Measurements from ENCODE around the gene KLHL35.

KLHL35 gene

GRCh38 chr11:75450826-75451821, 18.1 kb upstream of the KLHL35 start:
- Histone ChIP-seq H3K23ac (ENCODE audit: low read length in 2 of 2) (no peak overlapping the region), H2AFZ (ENCODE audit: low read depth, low read length) (no peak overlapping the region), H3K4me1 (ENCODE audit: control insufficient read depth, insufficient read depth, low read depth, low read length) (peaks cover 3% of the 10 kb centered on the region), H3K36me3 (ENCODE audit: control insufficient read depth in 1 of 2, insufficient read depth in 2 of 2, low read depth in 1 of 2, low read length in 2 of 2) (no peaks in the 10 kb centered on the region), H3K27me3 (ENCODE audit: control insufficient read depth in 1 of 2, insufficient read depth in 1 of 2, low read length in 2 of 2) (peaks cover 6 to 13% of the 10 kb centered on the region in 2 experiments), H4K91ac (ENCODE audit: low read length) (no peak overlapping the region), H3K9ac (ENCODE audit: low read length) (no peak overlapping the region), H2BK120ac (ENCODE audit: low read depth, low read length) (no peak overlapping the region), H3K18ac (ENCODE audit: low read depth in 1 of 2, low read length in 2 of 2) (no peak overlapping the region), H3K9me3 (ENCODE audit: control insufficient read depth, low read length) (no peaks in the 10 kb centered on the region), H2BK5ac (ENCODE audit: low read depth, low read length, poor library complexity, severe bottlenecking) (no peak overlapping the region), H3K14ac (ENCODE audit: low read length in 2 of 2) (no peak overlapping the region), H3K4me3 (ENCODE audit: insufficient read depth in 1 of 2, low read depth in 1 of 2, low read length in 2 of 2) (no peak overlapping the region), H3K27ac (ENCODE audit: low read length, poor library complexity, severe bottlenecking) (no peak overlapping the region), H2AK5ac (ENCODE audit: low read length, severe bottlenecking) (no peak overlapping the region), H3K79me1 (replicated peaks; ENCODE audit: low read length, poor library complexity, severe bottlenecking) (no peaks in the 10 kb centered on the region), H4K8ac (ENCODE audit: low read length) (peak overlapping the region; percentile 31), H2BK15ac (ENCODE audit: low read depth, poor library complexity, severe bottlenecking) (no peak overlapping the region), H3K4me2 (ENCODE audit: low read length, poor library complexity, severe bottlenecking) (no peak overlapping the region), H3K4ac (ENCODE audit: low read depth in 1 of 2, low read length in 2 of 2) (no peak overlapping the region), H2BK12ac (ENCODE audit: low read length in 2 of 2) (no peak overlapping the region)
- DNase-seq = no peak
- WGBS = 65% methylated on average over 46 of the region's 46 CpGs

DNA sequence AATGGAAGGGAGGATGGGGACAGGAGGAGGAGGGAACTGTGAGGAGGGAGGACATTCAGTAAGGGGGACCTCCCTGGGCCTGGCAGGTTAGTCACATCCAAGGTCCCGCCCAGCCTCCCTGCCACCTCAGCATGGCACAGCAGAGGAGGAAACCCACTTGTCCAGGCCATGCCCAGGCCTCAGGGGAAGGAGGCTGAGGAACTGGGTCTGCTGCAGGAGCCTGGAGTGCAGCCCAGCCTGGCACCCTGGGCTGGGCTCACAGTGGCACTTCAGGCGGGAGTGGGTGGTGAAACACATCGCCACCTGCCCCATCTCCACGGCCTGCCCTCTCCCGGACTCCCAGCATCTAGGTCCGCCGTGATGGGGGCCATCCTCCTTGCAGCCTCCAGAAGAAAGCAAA, 17.2 kb upstream of the KLHL35 start:
- H3K4me2 ChIP-seq (ENCODE audit: low read length, poor library complexity, severe bottlenecking) = no peak overlapping the region
- no peak overlapping the region for H2BK12ac ChIP-seq (ENCODE audit: low read length in 2 of 2)
- H3K9ac ChIP-seq (ENCODE audit: low read length) = no peak overlapping the region
- H2AK5ac ChIP-seq (ENCODE audit: low read length, severe bottlenecking) = no peak overlapping the region
- no peak overlapping the region for H4K91ac ChIP-seq (ENCODE audit: low read length)
- H3K18ac ChIP-seq (ENCODE audit: low read depth in 1 of 2, low read length in 2 of 2) = no peak overlapping the region
- H3K27me3 ChIP-seq (ENCODE audit: control insufficient read depth in 1 of 2, insufficient read depth in 1 of 2, low read length in 2 of 2) = peaks cover 5 to 6% of the 10 kb centered on the region in 2 experiments
- no peak overlapping the region for H2BK5ac ChIP-seq (ENCODE audit: low read depth, low read length, poor library complexity, severe bottlenecking)
- no peak overlapping the region for H4K8ac ChIP-seq (ENCODE audit: low read length)
- H3K27ac ChIP-seq (ENCODE audit: low read length, poor library complexity, severe bottlenecking) = no peak overlapping the region
- H3K14ac ChIP-seq (ENCODE audit: low read length in 2 of 2) = peak overlapping the region in 1 of 2 experiments; percentile 10
- no peak overlapping the region for H3K23ac ChIP-seq (ENCODE audit: low read length in 2 of 2)
- no peaks in the 10 kb centered on the region for H3K36me3 ChIP-seq (ENCODE audit: control insufficient read depth in 1 of 2, insufficient read depth in 2 of 2, low read depth in 1 of 2, low read length in 2 of 2)
- H3K4me3 ChIP-seq (ENCODE audit: insufficient read depth in 1 of 2, low read depth in 1 of 2, low read length in 2 of 2) = no peak overlapping the region
- no peak for DNase-seq
- H2AFZ ChIP-seq (ENCODE audit: low read depth, low read length) = no peak overlapping the region
- no peak overlapping the region for H2BK120ac ChIP-seq (ENCODE audit: low read depth, low read length)
- H2BK15ac ChIP-seq (ENCODE audit: low read depth, poor library complexity, severe bottlenecking) = no peak overlapping the region
- 94% methylated on average over 7 of the region's 7 CpGs for WGBS
- peaks cover 5% of the 10 kb centered on the region for H3K4me1 ChIP-seq (ENCODE audit: control insufficient read depth, insufficient read depth, low read depth, low read length)
- H3K4ac ChIP-seq (ENCODE audit: low read depth in 1 of 2, low read length in 2 of 2) = no peak overlapping the region
- H3K9me3 ChIP-seq (ENCODE audit: control insufficient read depth, low read length) = no peaks in the 10 kb centered on the region
- H3K79me1 ChIP-seq (replicated peaks; ENCODE audit: low read length, poor library complexity, severe bottlenecking) = no peaks in the 10 kb centered on the region

- no peak overlapping the region for H2BK5ac ChIP-seq (ENCODE audit: low read depth, low read length, poor library complexity, severe bottlenecking)
- H2BK120ac ChIP-seq (ENCODE audit: low read depth, low read length) = no peak overlapping the region
- no peak overlapping the region for H4K91ac ChIP-seq (ENCODE audit: low read length)
- H3K27me3 ChIP-seq (ENCODE audit: control insufficient read depth in 1 of 2, insufficient read depth in 1 of 2, low read length in 2 of 2) = peaks cover 5 to 8% of the 10 kb centered on the region in 2 experiments
- no peak overlapping the region for H4K8ac ChIP-seq (ENCODE audit: low read length)
- no peak overlapping the region for H2AK5ac ChIP-seq (ENCODE audit: low read length, severe bottlenecking)
- no peak overlapping the region for H2BK15ac ChIP-seq (ENCODE audit: low read depth, poor library complexity, severe bottlenecking)
- H3K23ac ChIP-seq (ENCODE audit: low read length in 2 of 2) = no peak overlapping the region
- no peak overlapping the region for H3K27ac ChIP-seq (ENCODE audit: low read length, poor library complexity, severe bottlenecking)
- peaks cover 2% of the 10 kb centered on the region for H3K4me1 ChIP-seq (ENCODE audit: control insufficient read depth, insufficient read depth, low read depth, low read length)
- no peak overlapping the region for H3K18ac ChIP-seq (ENCODE audit: low read depth in 1 of 2, low read length in 2 of 2)
- H2BK12ac ChIP-seq (ENCODE audit: low read length in 2 of 2) = no peak overlapping the region
- no peak for DNase-seq
- no peaks in the 10 kb centered on the region for H3K79me1 ChIP-seq (replicated peaks; ENCODE audit: low read length, poor library complexity, severe bottlenecking)
- H3K36me3 ChIP-seq (ENCODE audit: control insufficient read depth in 1 of 2, insufficient read depth in 2 of 2, low read depth in 1 of 2, low read length in 2 of 2) = no peaks in the 10 kb centered on the region
- no peak overlapping the region for H3K14ac ChIP-seq (ENCODE audit: low read length in 2 of 2)
- no peak overlapping the region for H3K4me3 ChIP-seq (ENCODE audit: insufficient read depth in 1 of 2, low read depth in 1 of 2, low read length in 2 of 2)
- H3K4me2 ChIP-seq (ENCODE audit: low read length, poor library complexity, severe bottlenecking) = no peak overlapping the region
- no peak overlapping the region for H3K9ac ChIP-seq (ENCODE audit: low read length)
- H3K4ac ChIP-seq (ENCODE audit: low read depth in 1 of 2, low read length in 2 of 2) = no peak overlapping the region
- WGBS = 94% methylated on average over 10 of the region's 11 CpGs
- no peak overlapping the region for H2AFZ ChIP-seq (ENCODE audit: low read depth, low read length)
- H3K9me3 ChIP-seq (ENCODE audit: control insufficient read depth, low read length) = no peaks in the 10 kb centered on the region
These were observed 16.8 kb upstream of the KLHL35 start for GRCh38 chr11:75449776-75450175.

- no peak overlapping the region for H3K4ac ChIP-seq (ENCODE audit: low read depth in 1 of 2, low read length in 2 of 2)
- 89% methylated on average over 9 of the region's 10 CpGs for WGBS
- H3K4me1 ChIP-seq (ENCODE audit: control insufficient read depth, insufficient read depth, low read depth, low read length) = peaks cover 2% of the 10 kb centered on the region
- no peaks in the 10 kb centered on the region for H3K36me3 ChIP-seq (ENCODE audit: control insufficient read depth in 1 of 2, insufficient read depth in 2 of 2, low read depth in 1 of 2, low read length in 2 of 2)
- no peak overlapping the region for H3K27ac ChIP-seq (ENCODE audit: low read length, poor library complexity, severe bottlenecking)
- H2AFZ ChIP-seq (ENCODE audit: low read depth, low read length) = no peak overlapping the region
- no peak overlapping the region for H3K4me2 ChIP-seq (ENCODE audit: low read length, poor library complexity, severe bottlenecking)
- no peak overlapping the region for H4K8ac ChIP-seq (ENCODE audit: low read length)
- no peak overlapping the region for H3K9ac ChIP-seq (ENCODE audit: low read length)
- H3K14ac ChIP-seq (ENCODE audit: low read length in 2 of 2) = no peak overlapping the region
- H2BK12ac ChIP-seq (ENCODE audit: low read length in 2 of 2) = no peak overlapping the region
- H3K27me3 ChIP-seq (ENCODE audit: control insufficient read depth in 1 of 2, insufficient read depth in 1 of 2, low read length in 2 of 2) = peaks cover 5 to 13% of the 10 kb centered on the region in 2 experiments
- no peak overlapping the region for H3K4me3 ChIP-seq (ENCODE audit: insufficient read depth in 1 of 2, low read depth in 1 of 2, low read length in 2 of 2)
- no peak overlapping the region for H2AK5ac ChIP-seq (ENCODE audit: low read length, severe bottlenecking)
- H2BK120ac ChIP-seq (ENCODE audit: low read depth, low read length) = no peak overlapping the region
- no peak overlapping the region for H4K91ac ChIP-seq (ENCODE audit: low read length)
- H3K79me1 ChIP-seq (replicated peaks; ENCODE audit: low read length, poor library complexity, severe bottlenecking) = no peaks in the 10 kb centered on the region
- H2BK5ac ChIP-seq (ENCODE audit: low read depth, low read length, poor library complexity, severe bottlenecking) = no peak overlapping the region
- H3K18ac ChIP-seq (ENCODE audit: low read depth in 1 of 2, low read length in 2 of 2) = no peak overlapping the region
- no peak overlapping the region for H3K23ac ChIP-seq (ENCODE audit: low read length in 2 of 2)
- H2BK15ac ChIP-seq (ENCODE audit: low read depth, poor library complexity, severe bottlenecking) = no peak overlapping the region
- H3K9me3 ChIP-seq (ENCODE audit: control insufficient read depth, low read length) = no peaks in the 10 kb centered on the region
- DNase-seq = no peak
These were observed 16.3 kb upstream of the KLHL35 start for GRCh38 chr11:75449271-75449670.

Data from mesenchymal stem cell (in vitro differentiated cells and primary cell).